ENCODE results near the gene SEMA6D. TPM values are rescaled to one million over a fixed set of nuclear protein-coding genes. Genes with fewer than 3 reads are reported as not detected.

SEMA6D gene
- total RNA-seq, 1 donor from 2014 or later, result 6.4 TPM

DNA sequence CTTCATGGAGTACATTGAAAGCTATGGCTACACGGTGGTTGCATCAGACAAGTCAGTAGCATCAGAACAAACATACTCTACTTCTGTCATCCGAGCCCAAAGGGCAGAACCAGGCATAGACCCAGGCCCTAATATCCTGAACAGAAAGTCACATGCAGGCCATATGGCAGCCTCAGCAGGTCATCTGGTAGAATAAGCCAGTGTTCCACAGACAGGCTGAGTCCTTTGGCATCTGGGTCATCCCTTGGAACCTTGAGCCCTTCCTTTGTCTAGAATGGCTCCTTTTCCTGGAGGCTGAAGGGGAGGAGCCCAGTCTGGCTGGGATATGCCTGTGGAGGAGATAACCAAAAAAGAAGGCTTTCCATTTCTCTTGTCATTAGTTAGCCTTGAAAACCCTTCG, 29.2 kb downstream of the SEMA6D start:
- H3K27ac Mint-ChIP-seq (ENCODE audit: unreplicated experiment), result no peak overlapping the region
- no peaks in the 10 kb centered on the region for H3K4me1 Mint-ChIP-seq (ENCODE audit: low read depth)
- no peak for TF ChIP-seq CTCF (IDR thresholded peaks at IDR 0.05)
- H3K4me3 Mint-ChIP-seq (ENCODE audit: unreplicated experiment), result no peak overlapping the region
- no peaks in the 10 kb centered on the region for H3K27me3 Mint-ChIP-seq (ENCODE audit: low read depth)
- no peaks in the 10 kb centered on the region for H3K36me3 Mint-ChIP-seq (ENCODE audit: low read depth)
- no peaks in the 10 kb centered on the region for H3K9me3 Mint-ChIP-seq (ENCODE audit: low read depth)
- DNase-seq (ENCODE audit: low spot score), result no peak

- no peak for TF ChIP-seq CTCF (IDR thresholded peaks at IDR 0.05)
- H3K9me3 Mint-ChIP-seq (ENCODE audit: low read depth), result peaks cover 27% of the 10 kb centered on the region
These were observed 32.9 kb downstream of the SEMA6D start for GRCh38 chr15:47750030-47750739.

DNA sequence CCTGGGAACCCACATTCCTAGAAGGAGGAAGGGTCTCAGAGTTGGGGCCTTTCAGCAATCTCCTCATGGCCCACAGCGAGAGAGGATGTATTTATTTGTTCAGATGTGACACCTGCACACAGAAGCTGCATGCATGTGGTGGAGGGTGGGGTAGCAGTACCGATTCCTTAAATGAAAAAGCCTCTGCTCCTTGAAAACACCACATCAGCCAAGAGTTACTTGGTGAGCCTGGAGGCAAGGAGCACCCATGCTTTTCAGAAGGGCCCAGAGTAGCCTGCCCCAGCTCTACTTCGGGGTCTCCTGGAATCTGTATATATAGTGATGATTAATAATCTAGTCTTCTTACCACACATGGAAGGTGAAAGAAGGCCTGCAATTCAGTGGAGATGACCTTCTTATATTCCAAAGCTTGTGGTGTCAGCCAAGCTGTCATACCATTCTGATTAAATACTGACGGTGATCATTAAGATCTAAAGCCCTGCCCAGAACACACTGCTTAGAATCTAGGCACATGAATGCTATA, 33.5 kb downstream of the SEMA6D start:
- Mint-ChIP-seq H3K4me1 (ENCODE audit: low read depth) (no peaks in the 10 kb centered on the region), H3K27me3 (ENCODE audit: low read depth) (no peaks in the 10 kb centered on the region), H3K27ac (ENCODE audit: unreplicated experiment) (no peak overlapping the region), H3K36me3 (ENCODE audit: low read depth) (peaks cover 15% of the 10 kb centered on the region), H3K9me3 (ENCODE audit: low read depth) (peaks cover 30% of the 10 kb centered on the region), H3K4me3 (ENCODE audit: unreplicated experiment) (no peak overlapping the region)
- no peak for TF ChIP-seq CTCF (IDR thresholded peaks at IDR 0.05)
- no peak for DNase-seq (ENCODE audit: low spot score)

More at GRCh38 chr15:47750030-47750739, 32.9 kb downstream of the SEMA6D start:
- no peak overlapping the region for H3K27ac Mint-ChIP-seq (ENCODE audit: unreplicated experiment)
- no peak overlapping the region for H3K4me3 Mint-ChIP-seq (ENCODE audit: unreplicated experiment)
- no peaks in the 10 kb centered on the region for H3K27me3 Mint-ChIP-seq (ENCODE audit: low read depth)
- H3K36me3 Mint-ChIP-seq (ENCODE audit: low read depth), result peaks cover 12% of the 10 kb centered on the region
- no peak for DNase-seq (ENCODE audit: low spot score)
- no peaks in the 10 kb centered on the region for H3K4me1 Mint-ChIP-seq (ENCODE audit: low read depth)

GRCh38 chr15:47753591-47753990, 36.3 kb downstream of the SEMA6D start:
- DNase-seq (ENCODE audit: low spot score), result no peak
- H3K4me1 Mint-ChIP-seq (ENCODE audit: low read depth), result peaks cover 8% of the 10 kb centered on the region
- peaks cover 33% of the 10 kb centered on the region for H3K9me3 Mint-ChIP-seq (ENCODE audit: low read depth)
- peaks cover 16% of the 10 kb centered on the region for H3K36me3 Mint-ChIP-seq (ENCODE audit: low read depth)
- H3K27ac Mint-ChIP-seq (ENCODE audit: unreplicated experiment), result no peak overlapping the region
- no peak for TF ChIP-seq CTCF (IDR thresholded peaks at IDR 0.05)
- H3K4me3 Mint-ChIP-seq (ENCODE audit: unreplicated experiment), result no peak overlapping the region
- no peaks in the 10 kb centered on the region for H3K27me3 Mint-ChIP-seq (ENCODE audit: low read depth)

- peaks cover 33% of the 10 kb centered on the region for H3K9me3 Mint-ChIP-seq (ENCODE audit: low read depth)
- peaks cover 8% of the 10 kb centered on the region for H3K4me1 Mint-ChIP-seq (ENCODE audit: low read depth)
- no peak overlapping the region for H3K4me3 Mint-ChIP-seq (ENCODE audit: unreplicated experiment)
- H3K36me3 Mint-ChIP-seq (ENCODE audit: low read depth), result peaks cover 16% of the 10 kb centered on the region
- H3K27ac Mint-ChIP-seq (ENCODE audit: unreplicated experiment), result no peak overlapping the region
- no peak for DNase-seq (ENCODE audit: low spot score)
- TF ChIP-seq CTCF (IDR thresholded peaks at IDR 0.05), result no peak
- H3K27me3 Mint-ChIP-seq (ENCODE audit: low read depth), result no peaks in the 10 kb centered on the region
These were observed 37.0 kb downstream of the SEMA6D start for GRCh38 chr15:47754312-47754711.
